AG20443 (cell line): Measurements from ENCODE around the gene PRSS8.

Experiments used
- DNase-seq: peaks from one replicate; pipeline ENCODE4 v3.0.0; 2012; ENCODE audit warnings: low spot score, mixed read lengths

Gene PRSS8

GRCh38 chr16:31082368-31083045, 53.0 kb downstream of the PRSS8 start:
- DNase-seq = no peak
